AG08396 (cell line): ENCODE results near the gene TST.

ENCODE experiments used
- DNase-seq: peaks from one replicate; pipeline ENCODE4 v3.0.0; 2012; ENCODE audit warnings: low spot score, mixed read lengths

TST gene

DNA sequence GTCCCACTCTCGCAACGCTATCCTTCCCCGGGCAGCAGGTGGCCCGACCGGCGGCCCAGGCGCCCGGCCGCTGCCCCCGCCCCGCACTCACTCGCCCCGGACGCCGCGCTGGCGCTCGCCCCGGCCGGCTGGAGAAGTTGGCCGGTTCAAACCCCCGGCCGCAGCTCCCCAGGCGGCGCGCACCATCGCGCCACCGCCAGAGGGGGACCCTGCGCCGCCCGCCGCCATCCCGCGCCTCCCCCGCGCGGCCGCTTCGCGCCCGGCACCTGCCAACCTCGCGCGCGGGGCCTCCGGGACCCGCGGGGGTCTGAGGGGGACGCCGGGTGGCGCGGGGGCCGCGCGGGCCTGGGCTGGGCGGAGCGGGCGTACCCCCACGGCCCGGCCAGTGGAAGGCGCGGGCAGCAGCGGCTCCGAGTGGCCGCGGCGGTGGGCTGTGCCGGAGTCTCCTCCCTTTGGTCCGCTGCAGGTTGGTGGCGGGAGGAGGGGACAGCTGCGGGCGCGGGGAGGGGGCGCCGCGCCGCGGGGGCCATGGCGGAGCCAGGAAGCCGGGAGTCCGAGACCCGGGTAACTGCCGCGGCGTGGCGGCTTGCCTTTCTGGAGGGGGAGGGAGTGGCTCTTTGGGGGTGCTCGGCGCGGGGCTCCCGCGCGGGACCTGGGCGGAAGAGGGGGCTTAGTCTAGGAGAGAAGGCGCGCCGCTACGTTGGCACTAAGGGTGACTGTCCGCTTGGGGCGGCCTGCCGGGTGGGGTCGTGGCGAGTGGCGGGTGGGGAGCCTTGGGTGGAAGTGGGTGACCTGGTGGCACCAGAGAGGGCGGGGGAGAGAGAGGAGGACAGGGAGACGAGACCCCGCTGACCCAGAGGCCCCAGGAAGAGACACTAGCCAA lies at the start of gene TST, which contains the start of gene MPST:
Gene TST (minus strand): TSS at position 139 of the 883 bp plus-strand sequence. CDS start 715 bp downstream, outside the sequence.
Gene MPST (plus strand): TSS at position 434 of the 883 bp plus-strand sequence. CDS start 95 bp downstream, at position 529.
- peak; percentile 91 for DNase-seq

DNA sequence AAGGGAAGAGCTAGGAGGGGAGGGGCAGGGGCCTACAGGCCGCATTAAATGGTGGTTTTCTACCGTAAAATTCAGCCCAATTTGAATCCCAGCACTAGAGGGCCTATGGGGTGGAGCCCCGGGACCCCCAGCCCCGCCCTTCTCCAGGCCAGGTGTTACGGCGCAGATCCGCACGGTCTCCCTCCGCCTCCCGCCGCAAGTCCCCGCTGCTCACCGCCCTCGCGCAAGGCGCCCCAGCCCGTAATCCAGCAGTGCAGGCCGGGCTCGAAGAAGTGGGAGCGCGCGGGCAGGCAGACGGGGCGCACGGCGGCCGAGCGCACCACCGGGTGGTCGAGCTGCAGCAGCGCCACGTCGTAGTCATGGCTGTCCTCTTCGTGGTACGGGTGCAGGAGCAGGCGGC lies 49.6 kb upstream of the TST start:
- no peak for DNase-seq

DNA sequence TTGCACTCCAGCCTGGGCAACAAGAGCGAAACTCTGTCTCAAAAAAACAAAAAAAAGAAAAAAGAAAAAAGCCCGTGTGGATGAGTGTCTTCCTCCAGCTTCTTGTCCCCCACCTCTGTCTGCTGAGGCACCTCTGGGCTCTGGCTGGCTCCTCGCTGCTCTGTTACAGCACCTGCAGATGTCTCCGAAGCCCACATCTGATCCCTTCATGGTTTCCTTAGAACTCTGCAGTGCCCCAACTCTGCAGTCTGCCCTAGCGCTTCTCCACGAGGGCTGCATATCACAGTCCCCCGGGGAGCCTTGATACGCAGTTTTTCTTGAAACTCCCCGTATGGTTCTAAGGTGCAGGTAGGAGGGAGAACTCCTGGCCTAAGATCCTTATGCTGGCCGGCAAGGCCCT lies 48.2 kb upstream of the TST start:
- no peak for DNase-seq

DNA sequence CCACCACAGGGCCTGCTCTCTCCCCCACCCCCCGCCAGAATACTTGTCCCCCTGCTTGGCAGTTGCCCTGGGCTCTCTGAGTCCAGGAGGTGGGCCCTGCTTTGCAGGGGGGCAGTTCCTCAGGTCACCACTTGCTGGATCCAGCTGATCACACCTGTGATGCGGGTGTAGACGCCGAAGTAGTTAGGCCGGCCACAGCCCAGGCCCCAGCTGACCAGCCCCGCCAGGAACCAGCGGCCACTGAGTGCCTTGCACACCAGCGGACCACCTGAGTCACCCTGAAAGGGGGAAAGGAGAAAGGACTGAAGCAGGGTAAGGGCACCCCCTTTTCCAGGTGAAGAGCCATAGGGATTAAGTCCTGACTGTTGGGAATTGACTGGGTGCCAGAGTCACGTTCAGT lies 46.7 kb upstream of the TST start:
- DNase-seq, result no peak

DNA sequence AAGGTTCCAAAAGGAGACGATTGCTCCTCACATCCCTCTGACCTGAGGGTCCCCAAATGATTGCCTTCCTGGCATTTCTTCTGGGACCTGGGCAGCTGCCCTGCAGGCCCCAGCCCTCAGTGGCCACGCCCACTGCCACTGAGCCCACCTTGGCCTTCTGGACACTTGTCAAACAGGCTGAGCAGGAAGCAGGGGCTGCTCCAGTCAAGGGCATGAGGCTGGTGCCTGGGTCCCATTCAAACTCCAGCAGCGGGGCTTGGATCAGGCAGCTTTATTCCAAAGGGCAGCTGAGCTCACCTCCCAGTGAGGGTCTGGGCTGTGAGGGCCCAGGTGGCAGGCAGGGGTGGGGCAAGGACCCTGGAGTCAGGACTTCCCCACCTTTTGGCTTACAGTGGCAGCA lies 45.9 kb upstream of the TST start:
- DNase-seq, result no peak

DNA sequence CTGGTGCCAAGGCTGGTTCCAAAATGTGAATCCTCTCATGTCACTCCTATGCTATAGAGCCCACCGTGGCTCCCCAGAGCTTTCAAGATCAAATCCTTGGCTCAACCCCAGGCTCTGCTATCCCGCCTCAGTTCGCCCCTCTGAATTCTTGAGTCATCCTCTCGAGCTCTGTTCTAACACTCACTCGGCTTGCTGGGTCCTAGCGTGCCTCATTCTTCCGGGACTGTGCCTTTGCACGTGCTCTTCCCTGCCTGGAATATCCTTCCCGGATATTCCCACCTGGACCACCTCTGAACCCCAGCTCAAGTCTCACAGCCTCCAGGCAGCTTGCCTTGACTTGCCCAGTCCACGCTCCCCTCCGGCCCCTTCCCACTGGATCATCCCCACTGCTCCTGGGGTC lies 45.3 kb upstream of the TST start:
- no peak for DNase-seq

DNA sequence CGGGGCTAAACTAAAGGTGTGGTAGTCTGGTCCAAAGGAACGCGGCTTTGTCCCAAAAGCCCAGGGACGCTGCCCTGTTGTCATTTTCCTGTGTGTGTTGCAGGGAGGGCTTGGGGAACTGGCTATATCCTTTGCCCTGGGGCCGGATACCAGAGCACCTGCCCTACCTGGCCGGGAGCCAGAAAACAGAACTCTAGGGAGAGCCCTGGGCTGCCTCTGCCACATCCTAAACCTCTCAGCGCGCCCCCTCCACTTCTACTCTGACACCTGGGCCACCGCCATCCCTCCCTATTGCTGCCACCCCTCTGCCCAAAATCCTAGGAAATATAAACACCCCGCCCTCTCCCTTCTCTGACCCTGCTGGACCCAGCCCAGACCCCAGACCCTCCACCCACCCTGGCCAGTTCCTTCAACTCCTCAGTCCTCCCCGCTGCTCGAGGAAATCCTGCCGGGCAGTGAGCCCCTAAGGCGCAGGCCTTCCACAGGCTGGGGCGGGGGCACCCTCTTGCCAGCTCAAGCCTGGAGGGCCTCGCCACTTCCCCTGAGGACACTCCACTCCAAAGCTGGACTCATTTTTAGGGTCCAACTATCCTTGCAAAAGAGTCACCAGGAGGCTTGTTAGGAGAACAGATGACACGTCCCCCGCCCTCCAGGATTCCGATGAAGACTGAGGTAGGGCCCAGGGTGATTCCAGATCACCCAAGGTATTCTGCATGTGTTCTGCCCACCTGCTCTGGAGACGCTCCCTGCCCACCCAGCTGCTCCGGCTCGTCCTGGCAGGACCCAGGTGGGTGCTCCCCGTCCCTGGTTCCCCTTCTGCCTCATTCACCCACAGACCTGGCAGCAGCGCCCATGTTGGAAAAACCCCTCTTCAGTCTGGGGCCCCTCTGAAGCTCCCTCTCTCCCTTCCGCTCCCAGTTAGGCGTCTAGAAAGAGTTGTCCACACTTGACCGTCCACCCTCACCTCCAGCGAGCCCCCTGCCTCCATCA lies 44.5 kb upstream of the TST start:
- DNase-seq, result no peak

DNA sequence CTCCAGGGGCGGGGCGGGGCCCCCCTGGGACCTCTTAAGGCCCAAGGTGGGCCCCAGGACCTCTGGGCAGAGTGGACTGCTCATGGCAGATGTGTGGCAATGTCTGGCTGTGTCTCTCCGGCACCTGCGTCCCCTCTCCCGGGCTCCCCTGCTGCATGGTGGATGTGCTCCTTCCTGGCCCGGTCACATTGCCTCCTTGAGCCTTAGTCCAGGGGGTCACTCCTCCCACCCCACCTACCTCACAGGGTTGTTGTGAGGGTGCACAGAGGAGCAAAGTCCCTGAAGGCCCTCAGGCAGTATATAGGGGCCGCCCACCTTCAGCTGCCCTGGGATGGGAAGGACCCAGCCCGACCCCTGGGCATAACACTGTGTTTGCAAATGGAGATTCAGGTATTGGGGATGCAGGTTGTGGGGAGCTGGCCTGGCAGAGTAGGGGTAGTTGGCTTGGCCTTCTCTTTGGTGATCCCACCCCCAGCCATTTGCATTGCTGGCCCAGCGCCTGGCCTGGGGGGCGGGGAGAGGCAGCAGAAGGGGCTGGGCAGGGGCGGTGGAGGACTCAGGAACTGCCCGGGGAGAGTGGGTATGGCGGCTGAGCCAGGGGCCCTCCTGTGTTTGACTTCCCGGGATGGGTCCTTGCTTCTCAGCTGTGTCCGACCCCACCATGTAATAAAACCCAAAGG lies 43.6 kb upstream of the TST start:
- DNase-seq, result no peak

DNA sequence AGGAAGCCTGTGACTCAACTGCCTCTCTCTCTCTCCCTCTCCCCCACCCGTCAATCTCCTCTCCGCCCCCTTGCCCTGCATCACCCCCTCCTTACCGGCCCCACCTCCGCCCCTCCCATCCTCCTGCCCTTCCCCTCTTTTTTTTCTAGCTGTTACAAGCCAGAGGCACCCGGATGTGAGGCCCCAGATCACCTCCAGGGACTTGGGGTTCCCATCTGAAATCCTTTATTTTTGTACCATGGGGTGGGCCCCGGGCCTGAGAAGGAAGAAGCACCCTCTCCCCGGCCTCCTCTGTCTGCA lies 43.1 kb upstream of the TST start:
- no peak for DNase-seq

DNA sequence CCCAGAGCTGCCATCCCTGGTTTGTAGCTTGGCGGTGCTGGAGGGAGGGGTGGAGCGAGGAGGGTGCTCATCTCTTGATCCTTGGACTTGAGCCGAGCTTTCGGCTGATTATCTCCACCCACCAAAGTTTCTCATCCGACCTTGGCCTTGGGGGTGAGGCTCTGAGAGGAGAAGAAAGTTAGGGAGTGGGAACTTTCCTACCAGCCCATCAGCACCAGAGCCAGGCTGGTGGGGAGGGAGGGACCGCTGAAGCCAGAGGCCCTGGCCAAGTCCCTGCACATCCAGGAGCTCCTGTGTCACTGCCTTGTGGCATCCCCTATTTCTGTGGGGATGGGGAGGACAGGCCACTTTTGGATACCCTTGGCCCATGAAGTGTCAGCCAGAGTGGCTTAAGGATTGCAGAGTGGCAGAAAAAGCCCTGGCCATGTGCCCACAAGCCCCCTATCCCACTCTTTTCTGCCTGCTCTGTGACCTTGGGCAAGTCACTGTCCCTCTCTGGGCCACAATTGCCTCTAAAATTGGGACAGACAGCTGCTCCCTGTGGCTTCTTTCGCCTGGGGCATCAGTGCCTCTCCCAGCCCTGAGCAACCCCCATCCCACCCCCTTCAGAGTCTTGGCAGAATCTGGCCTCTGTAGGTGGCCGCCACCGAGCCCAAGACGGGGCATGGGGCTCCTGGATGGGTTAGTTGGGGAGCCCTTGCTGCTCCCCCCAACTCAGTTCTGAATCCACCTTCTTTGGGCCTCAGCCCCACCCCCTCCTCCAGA lies 42.5 kb upstream of the TST start:
- no peak for DNase-seq

DNA sequence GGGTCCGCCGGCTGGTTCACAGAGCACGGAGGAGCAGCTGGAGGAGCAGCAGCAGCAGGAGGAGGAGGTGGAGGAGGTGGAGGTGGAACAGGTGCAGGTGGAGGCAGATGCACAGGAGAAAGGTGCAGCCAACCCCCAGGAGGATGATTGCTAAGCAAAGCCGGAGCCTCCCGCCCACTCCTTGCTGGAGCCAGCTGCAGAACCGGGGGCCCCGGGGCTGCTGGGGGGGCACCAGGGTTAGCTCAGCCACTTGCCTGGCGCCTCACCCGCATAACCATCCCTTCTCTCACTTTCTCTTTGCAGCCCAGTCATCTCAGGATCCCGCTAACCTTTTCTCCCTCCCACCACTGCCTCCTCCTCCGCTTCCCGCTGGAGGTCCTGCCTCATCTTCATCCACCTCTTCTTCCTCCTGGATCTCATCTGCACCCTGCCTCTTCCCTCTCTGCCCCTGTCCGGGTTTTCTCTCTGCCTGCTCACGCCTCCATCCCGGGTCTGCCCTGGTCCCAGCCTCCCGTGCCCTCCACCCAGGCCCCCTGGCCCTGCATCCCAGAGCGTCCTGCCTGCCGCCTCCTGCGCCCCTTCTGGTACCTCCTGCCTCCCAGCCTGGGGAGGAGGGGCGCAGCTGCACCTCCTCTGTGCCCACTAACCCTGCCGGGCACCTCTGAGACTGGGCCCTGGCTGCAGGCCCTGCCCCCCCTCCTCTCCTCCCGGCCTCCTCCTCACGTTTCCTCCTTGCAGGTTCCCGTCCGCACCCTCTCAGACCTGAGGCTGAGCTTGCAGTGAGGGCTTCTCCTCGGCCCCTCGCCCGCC lies 41.8 kb upstream of the TST start:
- DNase-seq, result no peak

DNA sequence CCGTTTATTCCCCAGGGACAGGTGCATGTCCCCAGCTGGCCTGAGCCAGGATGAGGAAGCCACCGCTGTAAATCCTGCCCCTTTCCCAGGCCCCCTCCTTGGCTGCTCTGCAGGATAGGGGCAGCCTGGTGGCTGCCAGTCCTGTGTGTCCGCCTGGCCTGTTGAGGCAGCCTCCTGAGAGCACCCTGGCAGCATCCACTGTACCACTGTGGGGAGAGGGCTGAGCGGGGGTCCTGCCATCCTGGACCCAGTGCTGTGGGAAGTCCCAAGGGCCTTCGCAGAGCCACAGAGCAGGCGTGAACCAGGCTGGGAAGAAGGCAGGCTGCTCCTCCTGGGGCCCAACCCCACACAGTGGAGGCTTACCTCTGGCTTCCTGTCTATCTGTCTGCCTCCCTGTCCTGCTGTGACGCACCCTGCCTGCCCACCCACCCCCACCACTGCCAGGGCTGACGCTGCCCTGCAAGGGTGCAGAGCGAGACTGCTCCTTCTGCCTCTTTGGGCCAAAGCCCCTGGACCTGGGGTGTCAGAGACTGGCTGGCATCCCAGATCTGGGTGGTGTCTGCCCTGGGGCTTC lies 40.7 kb upstream of the TST start:
- DNase-seq, result no peak

DNA sequence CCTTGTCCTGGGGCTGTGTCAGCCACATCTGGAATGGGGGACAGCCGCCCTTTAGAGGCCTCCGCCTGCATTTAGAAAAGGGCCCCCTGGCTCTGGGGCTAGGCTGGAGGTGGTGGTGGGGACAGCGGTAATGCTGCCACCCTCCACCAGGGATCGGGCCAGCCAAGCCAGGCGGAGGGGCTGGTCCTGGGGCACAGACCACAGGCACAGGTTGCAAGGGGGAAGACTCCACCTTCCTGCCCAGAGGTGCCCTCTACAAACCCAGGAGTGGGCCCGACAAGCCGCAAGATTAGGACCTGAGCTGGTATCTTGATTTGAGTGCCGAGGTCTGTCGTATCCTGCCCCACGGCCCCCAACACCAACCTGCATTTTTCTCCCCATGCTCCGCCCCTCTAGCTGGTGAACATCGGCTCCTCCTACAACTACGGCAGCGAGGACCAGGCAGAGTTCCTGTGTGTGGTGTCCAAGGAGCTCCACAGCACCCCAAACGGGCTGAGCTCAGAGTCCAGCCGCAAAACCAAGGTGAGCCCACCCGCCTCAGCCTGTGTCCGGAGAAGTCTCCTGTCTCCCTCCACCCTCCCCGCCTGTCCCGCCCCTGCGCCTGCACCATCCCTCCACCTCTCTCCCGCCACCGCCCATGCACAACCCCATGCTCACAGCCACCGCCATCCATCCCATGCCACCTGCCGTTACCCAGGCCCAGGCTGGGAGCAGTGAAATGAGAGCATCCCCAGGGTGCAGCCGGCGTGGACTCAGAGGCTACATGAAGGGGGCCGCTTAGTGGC lies 39.9 kb upstream of the TST start:
- DNase-seq, result no peak

DNA sequence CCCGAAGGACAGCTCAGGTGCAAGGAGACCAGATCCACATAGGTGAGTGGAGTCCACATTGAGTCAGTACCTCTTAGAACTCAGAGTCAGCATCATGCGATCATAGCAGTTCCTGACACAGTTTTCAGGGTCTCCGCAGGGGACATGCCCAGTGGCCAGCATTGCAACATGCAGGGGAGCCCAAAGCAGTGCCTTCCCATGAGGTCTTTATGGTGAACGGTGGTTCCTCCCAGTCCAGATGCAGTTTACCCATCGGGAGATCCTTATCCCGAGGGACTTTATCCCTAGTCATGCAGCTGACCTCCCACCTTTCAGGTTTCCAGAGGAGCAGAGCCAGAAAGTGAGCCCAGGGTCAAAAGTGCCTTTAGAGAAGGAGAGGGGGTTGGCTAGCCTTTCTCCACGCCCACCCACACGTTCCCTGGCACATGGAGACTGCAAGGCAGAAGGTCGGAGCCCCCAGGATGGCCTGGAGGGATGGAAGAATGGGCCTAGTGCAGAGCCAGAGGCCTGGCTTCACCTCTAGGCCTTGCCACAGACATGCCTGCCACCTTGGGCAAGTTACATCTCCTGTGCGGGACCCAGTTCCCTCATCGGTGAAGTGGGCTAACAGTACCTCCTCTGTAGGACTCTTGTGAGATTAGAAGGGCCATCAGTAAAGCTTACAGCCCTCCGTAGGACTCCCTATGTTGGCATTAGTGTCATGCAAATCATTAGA lies 38.7 kb upstream of the TST start:
- no peak for DNase-seq

DNA sequence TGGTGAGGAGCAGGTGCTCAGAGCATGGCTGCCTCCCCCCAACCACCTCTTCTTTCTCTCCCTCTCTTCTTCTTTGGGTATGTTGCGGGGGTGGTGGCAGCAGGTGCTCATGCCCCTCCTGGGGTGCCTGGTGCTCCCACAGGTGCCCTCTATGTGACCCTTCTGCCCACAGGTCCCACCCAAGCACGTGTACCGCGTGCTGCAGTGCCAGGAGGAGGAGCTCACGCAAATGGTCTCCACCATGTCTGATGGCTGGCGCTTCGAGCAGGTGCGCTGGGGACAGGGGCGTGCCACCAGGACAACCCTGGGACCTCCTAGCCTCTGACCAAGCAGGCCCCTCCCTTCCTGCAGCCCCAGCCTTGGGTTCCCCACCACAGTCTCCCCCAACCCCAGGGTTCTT lies 38.0 kb upstream of the TST start:
- DNase-seq, result no peak

DNA sequence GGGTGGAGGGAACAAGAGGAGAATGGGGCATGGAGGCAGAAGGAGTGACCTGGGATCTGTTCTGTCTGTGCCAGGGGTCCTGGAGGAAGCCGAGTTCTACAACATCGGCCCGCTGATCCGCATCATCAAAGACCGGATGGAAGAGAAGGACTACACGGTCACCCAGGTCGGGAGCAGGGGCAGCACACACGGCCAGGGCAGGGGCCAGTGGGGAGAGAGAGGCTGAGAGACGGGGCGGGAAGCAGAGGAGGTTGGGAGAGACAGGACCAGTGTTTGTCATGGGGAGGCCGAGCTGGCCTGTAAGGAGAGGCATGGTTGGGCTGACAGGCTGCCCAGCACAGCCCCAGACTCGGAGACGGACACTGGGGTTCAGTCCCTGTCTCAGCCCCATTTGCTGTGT lies 37.0 kb upstream of the TST start:
- no peak for DNase-seq

DNA sequence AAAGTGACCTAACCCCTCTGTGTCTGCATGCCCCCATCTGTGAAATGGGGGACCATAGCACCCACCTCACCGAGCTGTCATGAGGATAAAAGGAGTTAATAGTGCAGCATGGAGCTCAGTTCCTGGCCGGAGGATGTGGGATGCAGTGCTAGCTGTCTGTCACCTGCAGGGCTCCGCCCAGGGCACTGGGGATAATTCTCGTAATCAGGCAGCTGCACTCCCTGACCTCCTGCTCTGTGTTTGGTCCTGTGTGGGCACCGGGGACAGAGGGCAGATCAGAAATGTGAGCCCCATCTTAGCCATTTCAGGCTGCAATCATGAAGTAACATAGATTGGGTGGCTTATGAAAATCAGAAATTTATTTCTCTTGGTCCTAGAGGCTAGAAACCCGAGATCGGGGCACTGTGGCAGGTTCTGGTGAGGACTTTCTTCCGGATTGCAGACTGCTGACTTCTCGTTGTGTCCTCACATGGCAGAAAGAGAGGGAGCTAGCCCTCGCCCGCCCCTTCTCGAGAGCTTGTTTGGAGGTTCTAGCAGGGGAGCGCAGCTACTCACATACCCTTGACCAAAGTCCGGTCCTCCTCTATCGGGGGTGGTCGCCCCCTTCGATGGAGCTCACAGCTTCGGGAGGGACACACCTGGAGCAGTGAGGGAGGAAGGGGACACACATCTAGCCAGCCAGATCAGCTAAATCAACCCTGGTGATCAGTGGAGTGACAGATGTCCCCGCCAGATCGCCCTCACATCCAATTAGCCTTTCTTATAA lies 35.5 kb upstream of the TST start:
- DNase-seq, result no peak

DNA sequence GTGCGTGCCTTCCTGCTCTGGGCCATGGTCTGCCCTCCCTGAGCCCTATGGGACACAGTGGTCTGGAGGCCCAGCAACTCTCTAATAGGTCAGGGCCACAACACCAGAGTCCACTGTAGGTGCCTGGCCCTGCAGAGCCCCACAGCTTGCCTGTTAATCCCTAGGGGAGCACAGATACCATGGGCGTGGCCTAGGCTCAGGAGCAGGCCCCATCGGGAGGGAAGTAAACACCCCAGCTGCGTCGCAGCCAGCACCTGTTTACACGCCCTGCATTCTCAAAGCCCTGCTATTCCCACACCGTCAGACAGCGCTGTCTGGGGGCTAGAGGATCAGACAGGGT lies 34.8 kb upstream of the TST start:
- no peak for DNase-seq
